Liver (tissue), 3 donors: ENCODE results near the gene CSNK2B.

Source experiments
- ATF3 ChIP-seq: IDR thresholded peaks from 2 replicates; pipeline ENCODE4 v1.6.1; 2016; ENCODE audit warnings: antibody characterized with exemption
- MAX ChIP-seq: IDR thresholded peaks from 2 replicates; pipeline ENCODE4 v1.6.1; 2016; ENCODE audit warnings: antibody characterized with exemption
- RAD21 ChIP-seq, 2 donors: IDR thresholded peaks; 2 replicates each; pipeline ENCODE4 v1.6.1; 2016; ENCODE audit warnings: antibody characterized with exemption in 2 of 2, mild to moderate bottlenecking in 2 of 2
- SP1 ChIP-seq: IDR thresholded peaks from 2 replicates; pipeline ENCODE4 v1.6.1; 2018; ENCODE audit warnings: antibody characterized with exemption, mild to moderate bottlenecking
- TAF1 ChIP-seq: conservative IDR thresholded peaks from 2 replicates; pipeline ENCODE4 v1.6.1; 2016; ENCODE audit warnings: antibody characterized with exemption, mild to moderate bottlenecking
- YY1 ChIP-seq: IDR thresholded peaks from 2 replicates; pipeline ENCODE4 v1.6.1; 2016; ENCODE audit warnings: antibody characterized with exemption, mild to moderate bottlenecking
- TF ChIP-seq, protein P1 (sequence below): fragments of 150-350 bp; IDR thresholded peaks from 2 replicates; pipeline ENCODE4 v1.5.1; 2017; ENCODE audit warnings: improper control_type of control experiment, low read depth, low read length; ENCODE audit not compliant: missing input control
- TF ChIP-seq, protein P2 (sequence below): IDR thresholded peaks from 2 replicates; pipeline ENCODE4 v1.6.1; 2016; ENCODE audit warnings: antibody characterized with exemption, mild to moderate bottlenecking
- donor health status: healthy.
- donor health status: healthy.

DNA sequence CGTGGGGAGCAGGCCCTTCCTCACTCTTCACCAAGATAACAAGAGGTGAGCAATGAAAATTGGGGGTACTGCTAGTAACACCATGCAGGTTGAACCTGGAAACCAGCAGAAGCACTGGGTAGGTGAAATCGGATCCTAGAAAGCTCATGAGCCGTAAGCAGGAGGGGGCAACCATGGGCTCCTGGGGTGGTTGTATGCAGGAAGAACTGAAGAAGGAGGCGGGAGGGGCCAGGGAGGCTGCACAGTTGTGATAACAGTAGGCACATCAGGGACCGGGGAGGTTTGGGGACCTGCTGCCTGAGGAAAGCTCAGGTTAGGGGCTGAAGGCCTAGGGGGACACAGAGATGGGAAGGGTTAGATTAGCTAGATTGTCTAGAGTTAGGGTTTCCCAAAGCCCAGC is 20.6 kb downstream of the CSNK2B start:
- no peak for TF ChIP-seq MAX
- TF ChIP-seq, protein P1, sequence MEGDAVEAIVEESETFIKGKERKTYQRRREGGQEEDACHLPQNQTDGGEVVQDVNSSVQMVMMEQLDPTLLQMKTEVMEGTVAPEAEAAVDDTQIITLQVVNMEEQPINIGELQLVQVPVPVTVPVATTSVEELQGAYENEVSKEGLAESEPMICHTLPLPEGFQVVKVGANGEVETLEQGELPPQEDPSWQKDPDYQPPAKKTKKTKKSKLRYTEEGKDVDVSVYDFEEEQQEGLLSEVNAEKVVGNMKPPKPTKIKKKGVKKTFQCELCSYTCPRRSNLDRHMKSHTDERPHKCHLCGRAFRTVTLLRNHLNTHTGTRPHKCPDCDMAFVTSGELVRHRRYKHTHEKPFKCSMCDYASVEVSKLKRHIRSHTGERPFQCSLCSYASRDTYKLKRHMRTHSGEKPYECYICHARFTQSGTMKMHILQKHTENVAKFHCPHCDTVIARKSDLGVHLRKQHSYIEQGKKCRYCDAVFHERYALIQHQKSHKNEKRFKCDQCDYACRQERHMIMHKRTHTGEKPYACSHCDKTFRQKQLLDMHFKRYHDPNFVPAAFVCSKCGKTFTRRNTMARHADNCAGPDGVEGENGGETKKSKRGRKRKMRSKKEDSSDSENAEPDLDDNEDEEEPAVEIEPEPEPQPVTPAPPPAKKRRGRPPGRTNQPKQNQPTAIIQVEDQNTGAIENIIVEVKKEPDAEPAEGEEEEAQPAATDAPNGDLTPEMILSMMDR: no peak
- no peak for TF ChIP-seq SP1
- TF ChIP-seq RAD21 (IDR thresholded peaks at IDR 0.05): no peak
- TF ChIP-seq ATF3: no peak
- TF ChIP-seq, protein P2, sequence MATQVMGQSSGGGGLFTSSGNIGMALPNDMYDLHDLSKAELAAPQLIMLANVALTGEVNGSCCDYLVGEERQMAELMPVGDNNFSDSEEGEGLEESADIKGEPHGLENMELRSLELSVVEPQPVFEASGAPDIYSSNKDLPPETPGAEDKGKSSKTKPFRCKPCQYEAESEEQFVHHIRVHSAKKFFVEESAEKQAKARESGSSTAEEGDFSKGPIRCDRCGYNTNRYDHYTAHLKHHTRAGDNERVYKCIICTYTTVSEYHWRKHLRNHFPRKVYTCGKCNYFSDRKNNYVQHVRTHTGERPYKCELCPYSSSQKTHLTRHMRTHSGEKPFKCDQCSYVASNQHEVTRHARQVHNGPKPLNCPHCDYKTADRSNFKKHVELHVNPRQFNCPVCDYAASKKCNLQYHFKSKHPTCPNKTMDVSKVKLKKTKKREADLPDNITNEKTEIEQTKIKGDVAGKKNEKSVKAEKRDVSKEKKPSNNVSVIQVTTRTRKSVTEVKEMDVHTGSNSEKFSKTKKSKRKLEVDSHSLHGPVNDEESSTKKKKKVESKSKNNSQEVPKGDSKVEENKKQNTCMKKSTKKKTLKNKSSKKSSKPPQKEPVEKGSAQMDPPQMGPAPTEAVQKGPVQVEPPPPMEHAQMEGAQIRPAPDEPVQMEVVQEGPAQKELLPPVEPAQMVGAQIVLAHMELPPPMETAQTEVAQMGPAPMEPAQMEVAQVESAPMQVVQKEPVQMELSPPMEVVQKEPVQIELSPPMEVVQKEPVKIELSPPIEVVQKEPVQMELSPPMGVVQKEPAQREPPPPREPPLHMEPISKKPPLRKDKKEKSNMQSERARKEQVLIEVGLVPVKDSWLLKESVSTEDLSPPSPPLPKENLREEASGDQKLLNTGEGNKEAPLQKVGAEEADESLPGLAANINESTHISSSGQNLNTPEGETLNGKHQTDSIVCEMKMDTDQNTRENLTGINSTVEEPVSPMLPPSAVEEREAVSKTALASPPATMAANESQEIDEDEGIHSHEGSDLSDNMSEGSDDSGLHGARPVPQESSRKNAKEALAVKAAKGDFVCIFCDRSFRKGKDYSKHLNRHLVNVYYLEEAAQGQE: no peak
- TF ChIP-seq TAF1: no peak
- TF ChIP-seq YY1: no peak
